ENCODE measurements around the gene BACE1.

DNA sequence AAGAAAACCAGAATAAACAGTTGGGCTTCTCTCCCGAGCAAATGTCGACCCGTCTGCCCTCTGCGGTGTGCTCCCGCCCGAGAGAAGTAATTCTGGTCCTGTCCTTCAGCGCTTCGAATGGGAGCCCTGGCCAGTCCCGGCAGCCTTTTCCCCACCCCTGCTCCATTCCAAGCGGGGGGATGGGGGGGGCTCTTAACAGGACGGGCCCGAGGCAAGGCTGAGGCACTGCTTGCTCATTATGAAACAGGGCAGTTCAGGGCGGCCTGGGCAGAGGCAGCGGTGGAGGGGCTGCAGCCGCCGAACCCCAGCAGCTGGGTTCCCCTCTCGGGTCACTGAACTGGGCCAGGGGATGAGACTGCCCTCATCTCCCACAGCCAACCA, 15.8 kb downstream of the BACE1 start:
- no peak for TF ChIP-seq YY1 (IDR thresholded peaks at IDR 0.05; ENCODE audit: low read depth)
- TF ChIP-seq TEAD4 (IDR thresholded peaks at IDR 0.05; ENCODE audit: borderline replicate concordance, insufficient read depth) = no peak
- TF ChIP-seq TCF12 (IDR thresholded peaks at IDR 0.05) = no peak
- no peak for TF ChIP-seq RAD21 (IDR thresholded peaks at IDR 0.05; ENCODE audit: low read length)
- TF ChIP-seq NFIC (IDR thresholded peaks at IDR 0.05; ENCODE audit: borderline replicate concordance) = no peak

Measured in SK-N-SH (cell line).